Activated CD4-positive, alpha-beta memory T cell treated with anti-CD3 and anti-CD28 coated beads for 36 hours (primary cell): ENCODE results near the gene TMEM238. TPM values are rescaled to one million over a fixed set of nuclear protein-coding genes. Genes with fewer than 3 reads are reported as not detected.

Experiments used
- CTCF ChIA-PET: fragments of 350-600 bp; sonication (Branson Sonifier 250); formaldehyde crosslinking; loops from one replicate; lab custom pipeline; 2021; ENCODE audit warnings: antibody characterized with exemption, inconsistent platforms; lab: Charles Lee
- POLR2A ChIA-PET: fragments of 350-600 bp; sonication (Branson Sonifier 250); formaldehyde crosslinking; loops from one replicate; lab custom pipeline; 2021; ENCODE audit warnings: antibody characterized with exemption; lab: Charles Lee
- DNase-seq: peaks from one replicate; pipeline ENCODE4 v3.0.0-alpha.2; 2020
- H3K27ac Mint-ChIP-seq: one replicate; pipeline ENCODE4 v1.8.0; 2021; ENCODE audit warnings: mixed read lengths
- H3K27me3 Mint-ChIP-seq: one replicate; pipeline ENCODE4 v1.8.0; 2021; ENCODE audit warnings: mixed read lengths
- H3K36me3 Mint-ChIP-seq: one replicate; pipeline ENCODE4 v1.8.0; 2021; ENCODE audit warnings: mixed read lengths
- H3K4me1 Mint-ChIP-seq: one replicate; pipeline ENCODE4 v1.8.0; 2021; ENCODE audit warnings: low read depth, mixed read lengths
- H3K4me3 Mint-ChIP-seq: one replicate; pipeline ENCODE4 v1.8.0; 2021; ENCODE audit warnings: mild to moderate bottlenecking, mixed read lengths
- H3K9me3 Mint-ChIP-seq: one replicate; pipeline ENCODE4 v1.8.0; 2021; ENCODE audit warnings: mixed read lengths
- intact Hi-C: fragments of 100-400 bp; cut with micrococcal nuclease; formaldehyde crosslinking; loops from one replicate; pipeline ENCODE4 v1.15.1; 2023
- total RNA-seq, 2 experiments: library from RNA; stranded (reverse); gene quantifications; one replicate each; pipeline ENCODE4 v1.2.3, GENCODE V29; 2021

Gene TMEM238
- total RNA-seq, 2 experiments from 2014 or later, result 6.3 to 7.0 TPM

- POLR2A ChIA-PET, result interaction anchor here (2.9 to 10.6 kb wide), 2 partner anchors 18 to 132 kb away, joined by 9 to 118 read pairs; partner anchors contain the start of gene UBE2S
- Mint-ChIP-seq H3K27ac (peak overlapping the region; percentile 92), H3K27me3 (no peaks in the 10 kb centered on the region), H3K4me1 (peaks cover 59% of the 10 kb centered on the region), H3K9me3 (no peaks in the 10 kb centered on the region), H3K4me3 (peak overlapping the region; percentile 96), H3K36me3 (peaks cover 50% of the 10 kb centered on the region)
- DNase-seq, result no peak
- intact Hi-C loops, result no loop called here
- CTCF ChIA-PET, result no interaction called here
Observed at GRCh38 chr19:55386493-55386971, 2.4 kb upstream of the TMEM238 start.

GRCh38 chr19:55385724-55386492, 1.8 kb upstream of the TMEM238 start, which contains the start of gene RPL28:
TSS of gene RPL28 (plus strand) at chr19:55385932. CDS start at chr19:55386358, 426 bp downstream.
- H3K27ac Mint-ChIP-seq, result peak within 1 kb of the TSS; percentile 92
- CTCF ChIA-PET, result no interaction called here
- peaks cover 49% of the 10 kb centered on the region for H3K36me3 Mint-ChIP-seq

DNA sequence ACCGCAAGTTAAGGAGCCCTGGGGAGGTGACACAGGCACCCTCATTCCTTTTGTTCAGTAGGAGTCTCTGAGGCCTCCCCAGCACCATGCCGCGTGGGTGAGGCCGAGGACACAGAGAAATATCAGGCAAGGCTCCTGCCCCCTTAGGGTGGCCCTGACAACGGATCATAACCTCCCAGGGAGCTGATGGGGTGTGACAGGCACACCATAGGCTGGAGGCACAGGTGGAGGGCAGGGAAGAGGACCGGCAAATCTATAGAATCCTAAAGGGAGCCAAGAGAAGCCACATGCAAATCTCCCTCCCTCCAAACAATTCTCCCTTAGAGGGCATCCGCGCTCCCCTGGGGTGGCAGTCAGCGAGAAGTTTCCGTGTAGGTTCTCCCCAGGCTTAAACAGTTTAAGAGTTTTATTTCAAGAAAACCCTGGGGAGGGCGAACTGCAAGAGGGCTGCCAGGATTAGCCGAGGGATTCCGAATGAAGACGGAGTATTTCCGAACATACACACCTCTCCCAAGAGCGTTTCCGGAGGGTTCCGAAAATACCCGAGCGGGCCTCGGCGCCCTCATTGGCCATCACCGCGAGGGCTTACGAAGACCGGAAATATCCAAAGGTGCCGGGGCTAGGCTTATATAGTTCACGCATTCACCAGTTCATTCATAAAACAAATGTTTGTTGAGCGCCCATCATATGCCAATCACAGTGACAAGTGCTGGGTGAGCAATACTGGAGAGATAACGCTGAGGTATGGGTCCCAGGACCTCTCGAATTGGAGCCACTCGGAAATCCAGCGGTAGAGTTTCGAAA, 1.0 kb upstream of the TMEM238 start:
- CTCF ChIA-PET, result interaction anchor here (0.6 to 3.2 kb wide), 7 partner anchors 13 to 244 kb away, joined by 3 to 43 read pairs (median 5); partner anchors contain the start of genes HSPBP1 and KMT5C
- H3K27me3 Mint-ChIP-seq, result no peaks in the 10 kb centered on the region
- peaks cover 43% of the 10 kb centered on the region for H3K36me3 Mint-ChIP-seq
- POLR2A ChIA-PET, result interaction anchor here (1.0 to 10.6 kb wide), 13 partner anchors 10 to 214 kb away, joined by 3 to 118 read pairs (median 8); partner anchors contain the start of genes FIZ1, KMT5C, PPP6R1 and UBE2S
- H3K4me3 Mint-ChIP-seq, result peak overlapping the region; percentile 96
- peak overlapping the region; percentile 92 for H3K27ac Mint-ChIP-seq
- intact Hi-C loops, result loop anchor here (1.0 to 2.0 kb wide), 7 partner anchors 13 to 269 kb away; partner anchors contain the start of genes KMT5C, PPP6R1 and ZNF581
- DNase-seq, result peak; percentile 98
- H3K9me3 Mint-ChIP-seq, result no peaks in the 10 kb centered on the region
- peaks cover 53% of the 10 kb centered on the region for H3K4me1 Mint-ChIP-seq

More at GRCh38 chr19:55385724-55386492, 1.8 kb upstream of the TMEM238 start, which contains the start of gene RPL28:
- POLR2A ChIA-PET, result interaction anchor here (2.9 to 10.6 kb wide), 3 partner anchors 19 to 131 kb away, joined by 9 to 118 read pairs (median 38); partner anchors contain the start of genes KMT5C and UBE2S
- intact Hi-C loops, result loop anchor here (1.0 to 2.0 kb wide), 7 partner anchors 12 to 268 kb away; partner anchors contain the start of genes KMT5C, PPP6R1 and ZNF581
- peak; percentile 99 for DNase-seq
- Mint-ChIP-seq H3K4me3 (peak within 1 kb of the TSS; percentile 96), H3K9me3 (no peaks in the 10 kb centered on the region), H3K4me1 (peaks cover 59% of the 10 kb centered on the region), H3K27me3 (no peaks in the 10 kb centered on the region)

- Mint-ChIP-seq H3K9me3 (no peaks in the 10 kb centered on the region), H3K4me3 (peak overlapping the region; percentile 82), H3K36me3 (peaks cover 29% of the 10 kb centered on the region), H3K27ac (peak overlapping the region; percentile 84), H3K27me3 (no peaks in the 10 kb centered on the region), H3K4me1 (peaks cover 39% of the 10 kb centered on the region)
- POLR2A ChIA-PET, result interaction anchor here (0.8 to 10.6 kb wide), 16 partner anchors 8 to 254 kb away, joined by 3 to 118 read pairs (median 8); partner anchors contain the start of genes FIZ1, HSPBP1, KMT5C and PPP6R1
- intact Hi-C loops, result loop anchor here (2.0 kb wide), 1 partner anchor 259 kb away; the partner anchor contains the start of gene ZNF581
- peak; percentile 68 for DNase-seq
- CTCF ChIA-PET, result interaction anchor here (0.6 to 3.2 kb wide), 23 partner anchors 11 to 296 kb away, joined by 3 to 43 read pairs (median 3); partner anchors contain the start of genes HSPBP1, KMT5C, PPP6R1 and ZNF628
Observed at GRCh38 chr19:55383279-55384130, 587 bp downstream of the TMEM238 start.

- Mint-ChIP-seq H3K9me3 (no peaks in the 10 kb centered on the region), H3K27me3 (no peaks in the 10 kb centered on the region), H3K27ac (peak overlapping the region; percentile 84), H3K36me3 (peaks cover 19% of the 10 kb centered on the region), H3K4me3 (peak overlapping the region; percentile 82), H3K4me1 (peaks cover 31% of the 10 kb centered on the region)
- intact Hi-C loops, result no loop called here
- DNase-seq, result no peak
- POLR2A ChIA-PET, result interaction anchor here (1.2 to 10.6 kb wide), 4 partner anchors 22 to 255 kb away, joined by 5 to 118 read pairs (median 26); partner anchors contain the start of genes KMT5C, PPP6R1 and UBE2S
- CTCF ChIA-PET, result interaction anchor here (1.1 to 3.2 kb wide), 9 partner anchors 15 to 130 kb away, joined by 3 to 43 read pairs (median 4); partner anchors contain the start of genes KMT5C and PPP6R1
Observed at GRCh38 chr19:55382522-55383054, 1.5 kb downstream of the TMEM238 start.

DNA sequence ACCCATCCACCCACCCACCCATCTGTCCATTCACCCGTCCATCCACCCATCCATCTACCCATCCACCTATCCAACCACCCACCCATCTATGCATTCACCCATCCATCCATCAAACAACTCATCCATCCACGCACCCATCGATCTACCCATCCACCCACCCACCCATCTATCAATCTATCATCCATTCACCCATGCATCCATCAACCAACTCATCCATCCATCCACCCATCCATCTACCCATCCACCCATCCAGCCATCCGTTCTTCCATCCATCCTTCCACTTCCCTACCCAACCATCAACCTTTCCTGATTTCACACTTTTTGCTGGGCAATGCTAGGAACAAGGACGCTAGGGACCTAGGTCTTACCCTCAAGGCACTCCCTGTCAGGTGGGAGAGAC, 2.1 kb downstream of the TMEM238 start:
- DNase-seq, result no peak
- no peaks in the 10 kb centered on the region for H3K27me3 Mint-ChIP-seq
- H3K4me1 Mint-ChIP-seq, result peaks cover 27% of the 10 kb centered on the region
- peak overlapping the region; percentile 82 for H3K4me3 Mint-ChIP-seq
- no peak overlapping the region for H3K27ac Mint-ChIP-seq
- peaks cover 14% of the 10 kb centered on the region for H3K36me3 Mint-ChIP-seq
- POLR2A ChIA-PET, result interaction anchor here (3.9 to 10.6 kb wide), 2 partner anchors 23 to 43 kb away, joined by 38 to 118 read pairs; partner anchors contain the start of genes KMT5C and UBE2S
- H3K9me3 Mint-ChIP-seq, result no peaks in the 10 kb centered on the region
- intact Hi-C loops, result no loop called here
- CTCF ChIA-PET, result interaction anchor here (1.1 to 1.3 kb wide), 2 partner anchors 85 to 123 kb away, joined by 3 read pairs; partner anchors contain the start of gene PPP6R1

DNA sequence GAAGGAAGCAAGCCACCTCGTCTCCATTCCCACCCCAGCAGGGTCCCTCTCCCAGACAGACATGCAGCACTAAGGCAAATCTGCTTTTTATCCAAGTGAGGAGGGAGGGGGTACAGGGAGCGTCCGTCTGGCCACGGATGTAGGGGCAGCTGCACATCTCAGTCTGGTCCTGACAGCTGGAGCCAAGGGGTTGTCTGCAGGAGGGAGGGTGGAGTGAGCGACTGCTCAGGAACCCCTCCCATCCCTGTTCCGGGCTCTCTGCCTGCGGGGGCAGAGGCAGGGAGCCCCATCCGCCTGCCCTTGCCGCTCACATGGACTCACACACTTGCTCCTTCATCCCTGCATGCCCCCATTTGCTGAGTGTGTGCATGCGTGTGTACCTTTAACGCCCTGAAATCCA, 4.9 kb downstream of the TMEM238 start:
- Mint-ChIP-seq H3K9me3 (no peaks in the 10 kb centered on the region), H3K4me3 (no peak overlapping the region), H3K4me1 (peaks cover 17% of the 10 kb centered on the region), H3K27me3 (peaks cover 4% of the 10 kb centered on the region), H3K36me3 (no peaks in the 10 kb centered on the region), H3K27ac (no peak overlapping the region)
- no peak for DNase-seq
- ChIA-PET CTCF (interaction anchor here (0.9 kb wide), 1 partner anchor 10 kb away, joined by 3 read pairs; no protein-coding TSS in a partner anchor), POLR2A (no interaction called here)
- intact Hi-C loops, result no loop called here

- DNase-seq, result no peak
- ChIA-PET POLR2A (no interaction called here), CTCF (no interaction called here)
- no peaks in the 10 kb centered on the region for H3K9me3 Mint-ChIP-seq
- H3K36me3 Mint-ChIP-seq, result no peaks in the 10 kb centered on the region
- peaks cover 9% of the 10 kb centered on the region for H3K4me1 Mint-ChIP-seq
- H3K27me3 Mint-ChIP-seq, result peaks cover 10% of the 10 kb centered on the region
- intact Hi-C loops, result no loop called here
- H3K27ac Mint-ChIP-seq, result no peak overlapping the region
- H3K4me3 Mint-ChIP-seq, result no peak overlapping the region
Observed at GRCh38 chr19:55377356-55378131, 6.5 kb downstream of the TMEM238 start.

- Mint-ChIP-seq H3K4me1 (no peaks in the 10 kb centered on the region), H3K27ac (no peak within 1 kb of the TSS), H3K27me3 (peaks cover 22% of the 10 kb centered on the region), H3K9me3 (no peaks in the 10 kb centered on the region), H3K36me3 (no peaks in the 10 kb centered on the region), H3K4me3 (no peak within 1 kb of the TSS)
- no peak for DNase-seq
- POLR2A ChIA-PET, result no interaction called here
- CTCF ChIA-PET, result no interaction called here
- intact Hi-C loops, result no loop called here
Observed at GRCh38 chr19:55376241-55376933, 7.7 kb downstream of the TMEM238 start, which contains the start of gene TMEM190. TSS of gene TMEM190 (plus strand) at chr19:55376826. CDS start at chr19:55376854, 28 bp downstream.
